ENCODE measurements around the gene ZNF366. TPM values are rescaled to one million over a fixed set of nuclear protein-coding genes. Genes with fewer than 3 reads are reported as not detected.
A peak's percentile ranks its signal among the peaks of the same experiment; 100 is the strongest.

The ZNF366 gene
- total and polyA plus RNA-seq, 2 of the 13 experiments (the other 11 are each of a cell fraction or from before 2014, with no cell fraction given), result not detected

DNA sequence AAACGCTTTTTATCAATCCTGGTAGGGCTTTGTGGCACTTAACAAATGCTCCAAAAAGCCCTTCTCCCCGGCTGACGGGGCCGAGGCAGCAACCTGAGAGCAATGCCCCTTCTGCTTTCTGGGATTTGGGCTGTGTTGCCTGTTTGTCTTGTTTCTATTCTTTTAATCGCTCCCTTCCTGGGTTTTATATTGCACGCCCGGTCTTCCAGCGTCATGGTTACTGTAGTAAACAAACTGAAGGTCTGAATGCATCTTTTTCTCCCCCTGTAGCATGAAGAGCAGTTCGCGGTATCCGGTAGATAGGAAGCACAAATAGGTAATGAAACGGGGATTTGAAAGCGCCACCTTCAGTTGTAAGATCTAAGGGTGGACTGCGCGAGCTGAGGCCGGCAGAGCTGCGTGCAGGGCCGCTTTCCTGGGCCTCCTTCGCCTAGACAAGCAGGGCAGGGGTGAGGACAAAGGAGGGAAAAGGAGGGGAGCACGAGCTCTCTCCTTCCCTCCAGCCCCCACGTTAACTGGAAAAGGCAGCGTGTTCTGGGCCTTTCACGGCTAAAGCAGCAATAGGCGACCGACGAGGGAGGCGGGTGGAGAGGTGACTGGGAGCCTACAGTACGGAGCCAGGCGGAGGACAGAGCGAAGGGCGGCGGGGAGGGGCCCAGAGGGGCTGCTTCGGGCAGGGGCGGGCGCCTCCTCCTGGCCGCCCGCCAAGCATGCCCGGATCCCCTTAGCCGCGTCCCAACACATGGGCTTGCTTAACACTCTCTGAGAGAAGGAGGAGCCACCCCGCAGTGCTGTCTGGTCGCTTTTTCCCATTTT lies 49.3 kb upstream of the ZNF366 start:
- H3K4me2 ChIP-seq (ENCODE audit: low read depth, low read length), result peak overlapping the region; percentile 99
- intact Hi-C loops (cut with micrococcal nuclease; ENCODE audit: unreplicated experiment) (no loop called here), in situ Hi-C loops (cut with HindIII; ENCODE audit: extremely low pct_ligation_motif_present, low pct_unique_long_range_greater_than_20kb) (no loop called here)
- ChIA-PET CTCF (ENCODE audit: low intra/inter-chr PET ratio, low total read pairs) (no interaction called here), POLR2A (no interaction called here)
- no TSS peak for BruUV-seq (replicated peaks)
- H3K9ac ChIP-seq (ENCODE audit: insufficient read depth, low read depth, low read length), result peak overlapping the region; percentile 31; the same call in 1 of the 2 replicates
- H4K20me1 ChIP-seq (ENCODE audit: insufficient read depth, low read length), result no peaks in the 10 kb centered on the region
- H3K27ac ChIP-seq (ENCODE audit: extremely low read length, insufficient read depth, low read length), result no peak overlapping the region
- peak overlapping the region; percentile 30 to 72 (median 47) for H3K4me3 ChIP-seq (replicated peaks in 1 of 3; ENCODE audit: insufficient read depth in 1 of 3, low read depth in 2 of 3, low read length in 3 of 3)
- H3K79me2 ChIP-seq (ENCODE audit: insufficient read depth, low read length), result no peaks in the 10 kb centered on the region
- H3K36me3 ChIP-seq (replicated peaks in 1 of 2; ENCODE audit: control insufficient read depth in 1 of 2, insufficient read depth in 2 of 2, low read length in 2 of 2), result no peaks in the 10 kb centered on the region
- peaks cover 14% of the 10 kb centered on the region for H3K4me1 ChIP-seq (ENCODE audit: insufficient read depth, low read length)
- H2AFZ ChIP-seq (ENCODE audit: low read length), result peak overlapping the region; percentile 82
- H3K9me3 ChIP-seq (ENCODE audit: low read length), result no peaks in the 10 kb centered on the region
- DNase-seq (ENCODE audit: low spot score) (peak; percentile 43), ATAC-seq (peak; percentile 97), FAIRE-seq (no peak)
- H3K27me3 ChIP-seq (ENCODE audit: control insufficient read depth in 1 of 2, insufficient read depth in 2 of 2, low read length in 2 of 2), result peaks cover 0 to 13% of the 10 kb centered on the region in 2 experiments; a peak in 3 of 5 replicates
- WGBS (ENCODE audit: low lambda C conversion rate), result 2% methylated on average over 28 of the region's 42 CpGs
- TF ChIP-seq ZNF17 (CRISPR knock-in tag; IDR thresholded peaks at IDR 0.05) (no peak), ZNF224 (CRISPR knock-in tag; IDR thresholded peaks at IDR 0.05) (no peak), EHMT2 (IDR thresholded peaks at IDR 0.05; ENCODE audit: borderline replicate concordance, low read depth, low read length) (no peak), IKZF4 (CRISPR knock-in tag; IDR thresholded peaks at IDR 0.05; ENCODE audit: borderline replicate concordance, low read depth, not compliant biosample characterization) (no peak), ZNF343 (CRISPR knock-in tag; IDR thresholded peaks at IDR 0.05) (0 out of 2 replicates have a peak, but pooled peaks have one; percentile 34), ZNF782 (CRISPR knock-in tag; IDR thresholded peaks at IDR 0.05; ENCODE audit: borderline replicate concordance) (no peak), HOXA5 (CRISPR knock-in tag; IDR thresholded peaks at IDR 0.05) (peak; percentile 23; the same call in 1 of the 2 replicates), ZSCAN25 (CRISPR knock-in tag; IDR thresholded peaks at IDR 0.05) (peak; percentile 96), SP2 (CRISPR knock-in tag; IDR thresholded peaks at IDR 0.05) (no peak), MEIS1 (CRISPR knock-in tag; IDR thresholded peaks at IDR 0.05; ENCODE audit: borderline replicate concordance) (no peak), YY1 (IDR thresholded peaks at IDR 0.05; ENCODE audit: insufficient read depth, insufficient replicate concordance, low read depth, low read length) (no peak), ZNF558 (CRISPR knock-in tag; IDR thresholded peaks at IDR 0.05; ENCODE audit: borderline replicate concordance) (no peak), ZBTB42 (CRISPR knock-in tag; IDR thresholded peaks at IDR 0.05) (no peak), HOXD1 (CRISPR knock-in tag; IDR thresholded peaks at IDR 0.05) (no peak), DPF2 (CRISPR knock-in tag; IDR thresholded peaks at IDR 0.05; ENCODE audit: borderline replicate concordance, low read depth) (no peak), XRCC5 (optimal IDR thresholded peaks at IDR 0.05; ENCODE audit: low read length) (peak; percentile 58)
- TF ChIP-seq, protein P1, sequence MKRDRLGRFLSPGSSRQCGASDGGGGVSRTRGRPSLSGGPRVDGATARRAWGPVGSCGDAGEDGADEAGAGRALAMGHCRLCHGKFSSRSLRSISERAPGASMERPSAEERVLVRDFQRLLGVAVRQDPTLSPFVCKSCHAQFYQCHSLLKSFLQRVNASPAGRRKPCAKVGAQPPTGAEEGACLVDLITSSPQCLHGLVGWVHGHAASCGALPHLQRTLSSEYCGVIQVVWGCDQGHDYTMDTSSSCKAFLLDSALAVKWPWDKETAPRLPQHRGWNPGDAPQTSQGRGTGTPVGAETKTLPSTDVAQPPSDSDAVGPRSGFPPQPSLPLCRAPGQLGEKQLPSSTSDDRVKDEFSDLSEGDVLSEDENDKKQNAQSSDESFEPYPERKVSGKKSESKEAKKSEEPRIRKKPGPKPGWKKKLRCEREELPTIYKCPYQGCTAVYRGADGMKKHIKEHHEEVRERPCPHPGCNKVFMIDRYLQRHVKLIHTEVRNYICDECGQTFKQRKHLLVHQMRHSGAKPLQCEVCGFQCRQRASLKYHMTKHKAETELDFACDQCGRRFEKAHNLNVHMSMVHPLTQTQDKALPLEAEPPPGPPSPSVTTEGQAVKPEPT (CRISPR knock-in tag; IDR thresholded peaks at IDR 0.05; ENCODE audit: low read depth), result no peak
- TF ChIP-seq, protein P2, sequence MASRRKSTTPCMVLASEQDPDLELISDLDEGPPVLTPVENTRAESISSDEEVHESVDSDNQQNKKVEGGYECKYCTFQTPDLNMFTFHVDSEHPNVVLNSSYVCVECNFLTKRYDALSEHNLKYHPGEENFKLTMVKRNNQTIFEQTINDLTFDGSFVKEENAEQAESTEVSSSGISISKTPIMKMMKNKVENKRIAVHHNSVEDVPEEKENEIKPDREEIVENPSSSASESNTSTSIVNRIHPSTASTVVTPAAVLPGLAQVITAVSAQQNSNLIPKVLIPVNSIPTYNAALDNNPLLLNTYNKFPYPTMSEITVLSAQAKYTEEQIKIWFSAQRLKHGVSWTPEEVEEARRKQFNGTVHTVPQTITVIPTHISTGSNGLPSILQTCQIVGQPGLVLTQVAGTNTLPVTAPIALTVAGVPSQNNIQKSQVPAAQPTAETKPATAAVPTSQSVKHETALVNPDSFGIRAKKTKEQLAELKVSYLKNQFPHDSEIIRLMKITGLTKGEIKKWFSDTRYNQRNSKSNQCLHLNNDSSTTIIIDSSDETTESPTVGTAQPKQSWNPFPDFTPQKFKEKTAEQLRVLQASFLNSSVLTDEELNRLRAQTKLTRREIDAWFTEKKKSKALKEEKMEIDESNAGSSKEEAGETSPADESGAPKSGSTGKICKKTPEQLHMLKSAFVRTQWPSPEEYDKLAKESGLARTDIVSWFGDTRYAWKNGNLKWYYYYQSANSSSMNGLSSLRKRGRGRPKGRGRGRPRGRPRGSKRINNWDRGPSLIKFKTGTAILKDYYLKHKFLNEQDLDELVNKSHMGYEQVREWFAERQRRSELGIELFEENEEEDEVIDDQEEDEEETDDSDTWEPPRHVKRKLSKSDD (CRISPR knock-in tag; IDR thresholded peaks at IDR 0.05; ENCODE audit: low read depth), result no peak

Measured in HepG2 (cell line).